Prostate gland (tissue), 2 donors: ENCODE measurements around the gene PRDM16.

Source experiments
- POLR2A ChIP-seq: fragments of 450-650 bp; IDR thresholded peaks from one replicate; pipeline ENCODE4 v1.6.1; 2016; ENCODE audit warnings: antibody characterized with exemption, mild to moderate bottlenecking
- TF ChIP-seq, protein P1 (sequence below), 4 experiments: fragments of 200-600 bp in 2 of 4; fragments of 450-650 bp in 2 of 4; sonication (generic) in 2 of 4; IDR thresholded peaks; 1 replicate in 3 of 4; 2 replicates in 1 of 4; pipeline ENCODE4 v1.5.1; 2016 to 2019; ENCODE audit warnings: antibody characterized with exemption in 4 of 4, mild to moderate bottlenecking in 2 of 4, moderate library complexity in 2 of 4

DNA sequence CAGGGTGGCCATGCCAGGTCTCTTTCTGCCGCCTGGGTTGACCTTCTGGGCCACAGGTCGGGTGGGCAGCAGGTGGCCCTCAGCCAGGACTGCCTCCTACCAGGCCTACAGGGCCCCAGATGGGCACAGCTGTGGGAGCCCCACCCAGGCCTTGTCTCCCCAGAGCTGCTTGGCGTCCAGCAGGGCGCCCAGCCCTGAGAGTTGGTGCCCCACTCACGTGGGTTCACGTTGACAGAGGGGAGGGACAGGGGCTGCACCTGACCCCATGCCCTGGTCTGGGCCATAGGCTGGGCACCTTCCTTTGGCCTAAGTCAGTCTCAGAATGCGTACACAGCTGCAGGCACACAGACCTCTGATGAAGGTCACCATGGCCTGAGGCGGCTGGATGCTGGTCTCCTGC is 16.7 kb downstream of the PRDM16 start:
- no peak for TF ChIP-seq POLR2A
- TF ChIP-seq, protein P1, sequence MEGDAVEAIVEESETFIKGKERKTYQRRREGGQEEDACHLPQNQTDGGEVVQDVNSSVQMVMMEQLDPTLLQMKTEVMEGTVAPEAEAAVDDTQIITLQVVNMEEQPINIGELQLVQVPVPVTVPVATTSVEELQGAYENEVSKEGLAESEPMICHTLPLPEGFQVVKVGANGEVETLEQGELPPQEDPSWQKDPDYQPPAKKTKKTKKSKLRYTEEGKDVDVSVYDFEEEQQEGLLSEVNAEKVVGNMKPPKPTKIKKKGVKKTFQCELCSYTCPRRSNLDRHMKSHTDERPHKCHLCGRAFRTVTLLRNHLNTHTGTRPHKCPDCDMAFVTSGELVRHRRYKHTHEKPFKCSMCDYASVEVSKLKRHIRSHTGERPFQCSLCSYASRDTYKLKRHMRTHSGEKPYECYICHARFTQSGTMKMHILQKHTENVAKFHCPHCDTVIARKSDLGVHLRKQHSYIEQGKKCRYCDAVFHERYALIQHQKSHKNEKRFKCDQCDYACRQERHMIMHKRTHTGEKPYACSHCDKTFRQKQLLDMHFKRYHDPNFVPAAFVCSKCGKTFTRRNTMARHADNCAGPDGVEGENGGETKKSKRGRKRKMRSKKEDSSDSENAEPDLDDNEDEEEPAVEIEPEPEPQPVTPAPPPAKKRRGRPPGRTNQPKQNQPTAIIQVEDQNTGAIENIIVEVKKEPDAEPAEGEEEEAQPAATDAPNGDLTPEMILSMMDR (IDR thresholded peaks at IDR 0.05): no peak
